ENCODE results near the gene ATIC. TPM values are rescaled to one million over a fixed set of nuclear protein-coding genes. Genes with fewer than 3 reads are reported as not detected.

ATIC gene
- total and polyA plus RNA-seq, 2 of the 8 experiments (the other 6 are each of a cell fraction or from before 2014, with no cell fraction given) = 139 to 319 TPM

GRCh38 chr2:215386566-215386965 lies 74.7 kb downstream of the ATIC start (continued):
- TF ChIP-seq PHF8 (conservative IDR thresholded peaks at IDR 0.05; ENCODE audit: low read depth, low read length) (no peak), YY1 (IDR thresholded peaks at IDR 0.05; ENCODE audit: low read depth, low read length) (no peak), NRF1 (IDR thresholded peaks at IDR 0.05; ENCODE audit: low read depth, low read length) (no peak), CBX8 (IDR thresholded peaks at IDR 0.05; ENCODE audit: borderline replicate concordance, low read depth, low read length) (no peak)
